HepG2 (cell line): ENCODE data around the gene C1orf116. TPM values are rescaled to one million over a fixed set of nuclear protein-coding genes. Genes with fewer than 3 reads are reported as not detected.

Experiments
- ATM ChIP-seq: fragments of 450-650 bp; IDR thresholded peaks from 2 replicates; pipeline ENCODE4 v1.7.1; 2017; ENCODE audit warnings: mild to moderate bottlenecking, borderline replicate concordance
- ELK4 ChIP-seq: sonication (generic); formaldehyde crosslinking; IDR thresholded peaks from 2 replicates; pipeline ENCODE4 v1.9.0; 2021; ENCODE audit warnings: missing genetic modification reagents, borderline replicate concordance
- FUBP1 ChIP-seq: sonication (generic); formaldehyde crosslinking; IDR thresholded peaks from 2 replicates; pipeline ENCODE4 v1.5.1; 2020; ENCODE audit warnings: missing genetic modification reagents, mild to moderate bottlenecking, borderline replicate concordance
- HDAC2 ChIP-seq: sonication (generic); formaldehyde crosslinking; IDR thresholded peaks from 2 replicates; pipeline ENCODE4 v1.4.0; 2020; ENCODE audit warnings: missing genetic modification reagents
- HNF4G ChIP-seq, 2 experiments: sonication (generic) in 1 of 2; formaldehyde crosslinking in 1 of 2; IDR thresholded peaks; 2 replicates each; pipeline versions ENCODE4 v1.4.0 to v1.6.1; 2011 to 2020; ENCODE audit warnings: borderline replicate concordance in 2 of 2, low read depth in 2 of 2, mild to moderate bottlenecking in 2 of 2, low read length in 1 of 2, missing genetic modification reagents in 1 of 2, moderate library complexity in 1 of 2
- HNRNPH1 ChIP-seq: fragments of 200-400 bp; formaldehyde crosslinking; optimal IDR thresholded peaks from 2 replicates; pipeline ENCODE3; 2017; ENCODE audit warnings: mild to moderate bottlenecking, low read depth, low read length
- JUN ChIP-seq: sonication (generic); formaldehyde crosslinking; IDR thresholded peaks from 2 replicates; pipeline ENCODE4 v1.4.0; 2020; ENCODE audit warnings: mild to moderate bottlenecking, missing genetic modification reagents
- KDM4B ChIP-seq: sonication (generic); formaldehyde crosslinking; IDR thresholded peaks from 2 replicates; pipeline ENCODE4 v1.4.0; 2020; ENCODE audit warnings: missing genetic modification reagents
- RARA ChIP-seq: IDR thresholded peaks from 2 replicates; pipeline ENCODE4 v1.6.1; 2016; ENCODE audit warnings: missing genetic modification reagents, missing compliant biosample characterization
- SIN3A ChIP-seq: IDR thresholded peaks from 2 replicates; pipeline ENCODE4 v1.6.1; 2011; ENCODE audit warnings: low read depth, mild to moderate bottlenecking, control low read depth, low read length, borderline replicate concordance
- STAG1 ChIP-seq: sonication (generic); formaldehyde crosslinking; IDR thresholded peaks from 2 replicates; pipeline ENCODE4 v1.4.0; 2020; ENCODE audit warnings: missing genetic modification reagents
- U2AF1 ChIP-seq: fragments of 200-400 bp; formaldehyde crosslinking; optimal IDR thresholded peaks from 2 replicates; pipeline ENCODE3; 2017; ENCODE audit warnings: mild to moderate bottlenecking, low read depth, low read length
- ZBTB21 ChIP-seq: sonication (generic); formaldehyde crosslinking; IDR thresholded peaks from 2 replicates; pipeline ENCODE4 v1.4.0; 2020; ENCODE audit warnings: missing genetic modification reagents
- ZBTB25 ChIP-seq: IDR thresholded peaks from 2 replicates; pipeline ENCODE4 v1.6.1; 2018; ENCODE audit warnings: missing genetic modification reagents
- ZFY ChIP-seq: sonication (generic); formaldehyde crosslinking; IDR thresholded peaks from 2 replicates; pipeline ENCODE4 v1.4.0; 2020; ENCODE audit warnings: missing genetic modification reagents
- ZNF580 ChIP-seq: IDR thresholded peaks from 2 replicates; pipeline ENCODE4 v1.6.1; 2016; ENCODE audit warnings: low read depth, borderline replicate concordance
- ZNF607 ChIP-seq: sonication (generic); formaldehyde crosslinking; IDR thresholded peaks from 2 replicates; pipeline ENCODE4 v1.5.1; 2020; ENCODE audit warnings: missing genetic modification reagents, mild to moderate bottlenecking, borderline replicate concordance
- ZNF644 ChIP-seq: IDR thresholded peaks from 2 replicates; pipeline ENCODE4 v1.6.1; 2016; ENCODE audit warnings: low read depth
- ZSCAN30 ChIP-seq: sonication (generic); formaldehyde crosslinking; IDR thresholded peaks from 2 replicates; pipeline ENCODE4 v1.5.0; 2020; ENCODE audit warnings: mild to moderate bottlenecking, missing genetic modification reagents
- polyA plus RNA-seq, 8 experiments: library from polyadenylated mRNA; depleted of rRNA in 3 of 8; stranded (reverse) in 7 of 8; unstranded in 1 of 8; fragments of >200 nt; fragmentation: Illumina TruSeq in 4 of 8; extraction: Trizol in 4 of 8; gene quantifications; 2 replicates each; pipeline versions ENCODE4 v1.2.1 to v1.2.3, GENCODE V29; 2011 to 2016; ENCODE audit warnings: low read depth in 4 of 8, missing spikeins in 1 of 8, mixed read lengths in 1 of 8; ENCODE audit not compliant: insufficient read depth in 1 of 8
- total RNA-seq, 5 experiments: library from RNA; depleted of rRNA; stranded (reverse); fragments of >200 nt; fragmentation: Illumina TruSeq; extraction: Trizol; gene quantifications; 2 replicates each; pipeline ENCODE4 v1.2.3, GENCODE V29; 2016; ENCODE audit warnings: low read depth in 1 of 5
- TF ChIP-seq, protein P1 (sequence below): IDR thresholded peaks from 2 replicates; pipeline ENCODE4 v1.6.1; 2012; ENCODE audit warnings: low read depth, low read length, improper control_type of control experiment
- TF ChIP-seq, protein P2 (sequence below): sonication (generic); formaldehyde crosslinking; conservative IDR thresholded peaks from 2 replicates; pipeline ENCODE4 v1.8.0; 2022; ENCODE audit warnings: low read depth, missing genetic modification reagents

Gene C1orf116
- total and polyA plus RNA-seq, 2 of the 13 experiments (the other 11 are each of a cell fraction or from before 2014, with no cell fraction given), result 0.51 to 0.95 TPM

- no peak for TF ChIP-seq HNF4G (IDR thresholded peaks at IDR 0.05; ENCODE audit: borderline replicate concordance, low read depth, low read length)
- no peak for TF ChIP-seq HNF4G (CRISPR knock-in tag; IDR thresholded peaks at IDR 0.05; ENCODE audit: borderline replicate concordance, low read depth)
- TF ChIP-seq ELK4 (CRISPR knock-in tag), result no peak
- TF ChIP-seq FUBP1 (CRISPR knock-in tag), result no peak
- no peak for TF ChIP-seq ZBTB21 (CRISPR knock-in tag)
- no peak for TF ChIP-seq JUN (CRISPR knock-in tag)
- TF ChIP-seq KDM4B (CRISPR knock-in tag), result no peak
- peak; percentile 14; the same call in 1 of the 2 replicates for TF ChIP-seq HDAC2 (CRISPR knock-in tag)
- TF ChIP-seq RARA (CRISPR knock-in tag), result no peak
- TF ChIP-seq ZBTB25 (CRISPR knock-in tag), result no peak
- no peak for TF ChIP-seq ZNF607 (CRISPR knock-in tag)
- no peak for TF ChIP-seq HNRNPH1
- TF ChIP-seq U2AF1, result no peak
- no peak for TF ChIP-seq ZFY (CRISPR knock-in tag)
- TF ChIP-seq ZSCAN30, result no peak
- TF ChIP-seq ZNF580 (CRISPR knock-in tag), result no peak
- no peak for TF ChIP-seq ATM
- TF ChIP-seq, protein P1, sequence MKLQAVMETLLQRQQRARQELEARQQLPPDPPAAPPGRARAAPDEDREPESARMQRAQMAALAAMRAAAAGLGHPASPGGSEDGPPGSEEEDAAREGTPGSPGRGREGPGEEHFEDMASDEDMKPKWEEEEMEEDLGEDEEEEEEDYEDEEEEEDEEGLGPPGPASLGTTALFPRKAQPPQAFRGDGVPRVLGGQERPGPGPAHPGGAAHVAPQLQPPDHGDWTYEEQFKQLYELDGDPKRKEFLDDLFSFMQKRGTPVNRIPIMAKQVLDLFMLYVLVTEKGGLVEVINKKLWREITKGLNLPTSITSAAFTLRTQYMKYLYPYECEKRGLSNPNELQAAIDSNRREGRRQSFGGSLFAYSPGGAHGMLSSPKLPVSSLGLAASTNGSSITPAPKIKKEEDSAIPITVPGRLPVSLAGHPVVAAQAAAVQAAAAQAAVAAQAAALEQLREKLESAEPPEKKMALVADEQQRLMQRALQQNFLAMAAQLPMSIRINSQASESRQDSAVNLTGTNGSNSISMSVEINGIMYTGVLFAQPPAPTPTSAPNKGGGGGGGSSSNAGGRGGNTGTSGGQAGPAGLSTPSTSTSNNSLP, result peak; percentile 65
- TF ChIP-seq ZNF644 (CRISPR knock-in tag), result peak; percentile 41; the same call in 1 of the 2 replicates
- TF ChIP-seq, protein P2, sequence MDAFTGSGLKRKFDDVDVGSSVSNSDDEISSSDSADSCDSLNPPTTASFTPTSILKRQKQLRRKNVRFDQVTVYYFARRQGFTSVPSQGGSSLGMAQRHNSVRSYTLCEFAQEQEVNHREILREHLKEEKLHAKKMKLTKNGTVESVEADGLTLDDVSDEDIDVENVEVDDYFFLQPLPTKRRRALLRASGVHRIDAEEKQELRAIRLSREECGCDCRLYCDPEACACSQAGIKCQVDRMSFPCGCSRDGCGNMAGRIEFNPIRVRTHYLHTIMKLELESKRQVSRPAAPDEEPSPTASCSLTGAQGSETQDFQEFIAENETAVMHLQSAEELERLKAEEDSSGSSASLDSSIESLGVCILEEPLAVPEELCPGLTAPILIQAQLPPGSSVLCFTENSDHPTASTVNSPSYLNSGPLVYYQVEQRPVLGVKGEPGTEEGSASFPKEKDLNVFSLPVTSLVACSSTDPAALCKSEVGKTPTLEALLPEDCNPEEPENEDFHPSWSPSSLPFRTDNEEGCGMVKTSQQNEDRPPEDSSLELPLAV (CRISPR knock-in tag), result no peak
- no peak for TF ChIP-seq SIN3A
- no peak for TF ChIP-seq STAG1 (CRISPR knock-in tag)
These were observed 25.1 kb downstream of the C1orf116 start (continued) for GRCh38 chr1:207007352-207008033.
